SK-N-SH treated with all-trans-retinoic acid at 6 μM for 48 hours (cell line): ENCODE measurements around the gene GRM5.
"Not testable (repeated sequence)": the region's sequence is repeated elsewhere in the genome, so short reads cannot be mapped to it uniquely, and the experiment has no call there.

Source experiments
- ATAC-seq: fragments of 200-7000 bp; cut with Tn5 transposase; 3 replicates; pipeline ENCODE4 v1.9.1; 2020; ENCODE audit warnings: mild to moderate bottlenecking, moderate library complexity
- ARNTL ChIP-seq: fragments of 450-650 bp; formaldehyde crosslinking; IDR thresholded peaks from 2 replicates; pipeline ENCODE4 v1.5.0; 2020; ENCODE audit warnings: low read depth, mild to moderate bottlenecking, moderate library complexity, borderline replicate concordance
- BACH2 ChIP-seq: fragments of 250-450 bp; sonication (Bioruptor Pico); IDR thresholded peaks from 2 replicates; pipeline ENCODE4 v1.9.0; 2021; ENCODE audit warnings: mild to moderate bottlenecking, borderline replicate concordance
- CSDC2 ChIP-seq: fragments of 250-450 bp; sonication (Bioruptor Pico); IDR thresholded peaks from 2 replicates; pipeline ENCODE4 v1.5.0; 2020; ENCODE audit warnings: mild to moderate bottlenecking, moderate library complexity
- GLIS3 ChIP-seq: fragments of 250-450 bp; sonication (Bioruptor Pico); IDR thresholded peaks from 2 replicates; pipeline ENCODE4 v1.5.0; 2020; ENCODE audit warnings: mild to moderate bottlenecking, moderate library complexity
- ISL1 ChIP-seq: fragments of 250-450 bp; sonication (Bioruptor Pico); IDR thresholded peaks from 2 replicates; pipeline ENCODE4 v2.1.2; 2022; ENCODE audit warnings: mild to moderate bottlenecking, moderate library complexity
- OSR1 ChIP-seq: fragments of 250-450 bp; sonication (Bioruptor Pico); IDR thresholded peaks from 2 replicates; pipeline ENCODE4 v1.8.0; 2022; ENCODE audit warnings: moderate library complexity, mild to moderate bottlenecking, inconsistent platforms
- PPARA ChIP-seq: fragments of 250-450 bp; sonication (Bioruptor Pico); IDR thresholded peaks from 2 replicates; pipeline ENCODE4 v1.5.0; 2020; ENCODE audit warnings: mild to moderate bottlenecking, borderline replicate concordance
- RARB ChIP-seq: fragments of 250-450 bp; sonication (Bioruptor Pico); IDR thresholded peaks from 2 replicates; pipeline ENCODE4 v1.8.0; 2021; ENCODE audit warnings: mild to moderate bottlenecking, moderate library complexity
- SNAI2 ChIP-seq: fragments of 250-450 bp; sonication (Bioruptor Pico); IDR thresholded peaks from 2 replicates; pipeline ENCODE4 v1.5.0; 2020; ENCODE audit warnings: mild to moderate bottlenecking, moderate library complexity
- TCF4 ChIP-seq: fragments of 250-450 bp; sonication (Bioruptor Pico); IDR thresholded peaks from 2 replicates; pipeline ENCODE4 v1.8.0; 2021; ENCODE audit warnings: mild to moderate bottlenecking, moderate library complexity, borderline replicate concordance
- TOX ChIP-seq: fragments of 250-450 bp; sonication (Bioruptor Pico); IDR thresholded peaks from 2 replicates; pipeline ENCODE4 v1.8.0; 2021; ENCODE audit warnings: mild to moderate bottlenecking, moderate library complexity, borderline replicate concordance
- TSHZ2 ChIP-seq: fragments of 250-450 bp; sonication (Bioruptor Pico); IDR thresholded peaks from 2 replicates; pipeline ENCODE4 v1.5.0; 2020; ENCODE audit warnings: mild to moderate bottlenecking, moderate library complexity
- ZC3H10 ChIP-seq: fragments of 250-450 bp; sonication (Bioruptor Pico); IDR thresholded peaks from 2 replicates; pipeline ENCODE4 v1.5.1; 2021; ENCODE audit warnings: mild to moderate bottlenecking, moderate library complexity
- ZFP3 ChIP-seq: fragments of 250-450 bp; sonication (Bioruptor Pico); IDR thresholded peaks from 2 replicates; pipeline ENCODE4 v1.5.0; 2020; ENCODE audit warnings: mild to moderate bottlenecking, moderate library complexity
- ZNF565 ChIP-seq: fragments of 450-650 bp; formaldehyde crosslinking; conservative IDR thresholded peaks from 2 replicates; pipeline ENCODE4 v1.5.0; 2020; ENCODE audit warnings: low read depth, mild to moderate bottlenecking, moderate library complexity
- ZNF70 ChIP-seq: fragments of 450-650 bp; formaldehyde crosslinking; IDR thresholded peaks from 2 replicates; pipeline ENCODE4 v1.5.0; 2020; ENCODE audit warnings: mild to moderate bottlenecking, moderate library complexity
- ZNF8 ChIP-seq: fragments of 450-650 bp; formaldehyde crosslinking; IDR thresholded peaks from 2 replicates; pipeline ENCODE4 v1.5.0; 2020; ENCODE audit warnings: mild to moderate bottlenecking, moderate library complexity
- TF ChIP-seq, protein P1 (sequence below): fragments of 250-450 bp; sonication (Bioruptor Pico); IDR thresholded peaks from 2 replicates; pipeline ENCODE4 v1.5.1; 2021; ENCODE audit warnings: mild to moderate bottlenecking, moderate library complexity
- TF ChIP-seq, protein P2 (sequence below): fragments of 250-450 bp; sonication (Bioruptor Pico); IDR thresholded peaks from 2 replicates; pipeline ENCODE4 v1.5.1; 2020; ENCODE audit warnings: low read depth, mild to moderate bottlenecking, moderate library complexity
- TF ChIP-seq, protein P3 (sequence below): fragments of 250-450 bp; sonication (Bioruptor Pico); IDR thresholded peaks from 2 replicates; pipeline ENCODE4 v1.8.0; 2020; ENCODE audit warnings: mild to moderate bottlenecking, moderate library complexity, borderline replicate concordance

The GRM5 gene

GRCh38 chr11:89065651-89066201, at the start of gene GRM5:
TSS of gene GRM5 (minus strand) at chr11:89065982. CDS start at chr11:89047872, 18,110 bp downstream.
- not testable (repeated sequence) for ATAC-seq

DNA sequence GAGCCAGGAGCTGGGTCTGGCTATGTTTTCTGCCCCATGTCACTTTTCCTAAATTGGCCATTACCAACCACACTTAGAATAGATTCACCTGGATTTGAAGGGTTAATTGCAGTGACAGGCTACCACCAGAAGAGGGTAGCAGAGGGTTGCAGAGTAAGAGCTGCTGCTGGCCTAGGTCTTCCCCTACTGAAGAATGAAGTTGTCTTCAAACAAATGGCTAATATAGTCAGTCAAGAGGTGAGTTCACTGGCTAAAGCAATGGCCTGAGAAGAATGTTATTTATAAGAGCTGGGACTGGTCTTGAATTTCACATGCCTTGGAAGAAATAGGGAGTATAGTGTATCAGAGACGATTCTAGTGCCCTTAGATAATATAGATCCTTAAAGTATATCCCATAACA, 32.2 kb upstream of the GRM5 start:
- peak; percentile 84 for ATAC-seq

DNA sequence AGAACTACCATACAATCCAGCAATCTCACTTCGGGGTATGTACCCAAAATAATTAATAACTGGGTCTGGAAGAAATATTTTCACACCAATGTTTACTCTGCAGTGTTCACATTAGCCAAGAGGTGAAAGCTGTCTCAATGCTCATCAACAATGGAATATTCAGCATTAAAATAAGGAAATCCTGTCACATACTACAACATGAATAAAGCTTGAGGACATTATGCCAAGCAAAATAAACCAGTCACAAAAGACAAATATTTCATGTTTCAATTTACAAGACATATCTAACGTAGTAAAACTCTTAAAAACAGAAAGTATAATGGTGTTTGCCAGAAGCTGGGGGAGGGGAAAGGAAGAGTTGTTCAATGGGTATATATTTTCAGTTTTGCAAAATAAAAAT, 28.0 kb upstream of the GRM5 start:
- not testable (repeated sequence) for ATAC-seq

GRCh38 chr11:89084951-89085350, 19.2 kb upstream of the GRM5 start:
- ATAC-seq = not testable (repeated sequence)

DNA sequence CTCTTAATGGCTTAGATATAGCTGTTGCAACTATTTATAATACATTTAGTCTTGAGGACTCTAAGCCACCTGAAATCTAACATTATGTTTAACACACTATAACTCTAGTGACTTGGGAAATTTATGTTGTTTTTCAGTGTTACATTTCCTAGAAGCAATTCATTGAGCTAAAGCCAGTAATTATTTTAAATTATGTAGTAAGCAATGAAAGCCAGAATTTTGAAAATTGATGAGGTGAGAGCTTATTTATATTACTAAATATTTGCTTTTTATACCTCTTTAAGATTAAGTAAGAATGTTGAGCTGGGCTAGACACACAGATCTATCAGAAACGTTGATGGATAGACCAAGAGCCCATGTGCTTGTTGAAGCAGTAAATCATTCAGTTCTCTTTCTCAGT, 5.1 kb upstream of the GRM5 start:
- ATAC-seq = not testable (repeated sequence)

- ATAC-seq = no peak
- TF ChIP-seq TCF4 (CRISPR knock-in tag) = no peak
- no peak for TF ChIP-seq OSR1 (CRISPR knock-in tag)
- TF ChIP-seq ZC3H10 (CRISPR knock-in tag) = no peak
- TF ChIP-seq SNAI2 (CRISPR knock-in tag) = no peak
- TF ChIP-seq, protein P1, sequence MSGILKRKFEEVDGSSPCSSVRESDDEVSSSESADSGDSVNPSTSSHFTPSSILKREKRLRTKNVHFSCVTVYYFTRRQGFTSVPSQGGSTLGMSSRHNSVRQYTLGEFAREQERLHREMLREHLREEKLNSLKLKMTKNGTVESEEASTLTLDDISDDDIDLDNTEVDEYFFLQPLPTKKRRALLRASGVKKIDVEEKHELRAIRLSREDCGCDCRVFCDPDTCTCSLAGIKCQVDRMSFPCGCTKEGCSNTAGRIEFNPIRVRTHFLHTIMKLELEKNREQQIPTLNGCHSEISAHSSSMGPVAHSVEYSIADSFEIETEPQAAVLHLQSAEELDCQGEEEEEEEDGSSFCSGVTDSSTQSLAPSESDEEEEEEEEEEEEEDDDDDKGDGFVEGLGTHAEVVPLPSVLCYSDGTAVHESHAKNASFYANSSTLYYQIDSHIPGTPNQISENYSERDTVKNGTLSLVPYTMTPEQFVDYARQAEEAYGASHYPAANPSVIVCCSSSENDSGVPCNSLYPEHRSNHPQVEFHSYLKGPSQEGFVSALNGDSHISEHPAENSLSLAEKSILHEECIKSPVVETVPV (CRISPR knock-in tag) = no peak
- TF ChIP-seq ZNF565 (CRISPR knock-in tag) = no peak
- no peak for TF ChIP-seq PPARA
- no peak for TF ChIP-seq TOX (CRISPR knock-in tag)
- no peak for TF ChIP-seq GLIS3 (CRISPR knock-in tag)
- TF ChIP-seq ZNF8 = no peak
- no peak for TF ChIP-seq ARNTL (CRISPR knock-in tag)
- TF ChIP-seq, all 23 proteins: peak for 0
Measured at GRCh38 chr11:89067264-89067663, 1.5 kb upstream of the GRM5 start.

DNA sequence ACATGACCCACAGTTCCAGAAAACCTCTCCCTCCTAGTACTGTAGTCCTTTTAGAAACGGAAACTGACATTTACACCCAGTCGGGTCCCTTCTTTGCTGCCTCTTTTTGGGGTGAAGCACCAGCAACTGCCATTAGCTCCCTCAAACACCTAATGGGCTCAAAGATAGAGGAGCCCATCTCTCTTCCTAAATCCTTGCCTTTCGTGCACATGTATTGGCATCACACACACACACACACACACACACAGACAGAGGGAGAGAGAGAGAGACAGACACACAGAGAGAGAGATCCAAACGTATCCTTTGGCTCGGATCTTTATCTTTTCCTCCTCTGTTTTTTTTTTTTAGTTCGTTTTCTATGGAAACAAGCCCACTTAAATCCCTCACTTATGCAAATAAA, 716 bp downstream of the GRM5 start:
- ATAC-seq = no peak

More for the DNA sequence above, 716 bp downstream of the GRM5 start:
- TF ChIP-seq ZC3H10 (CRISPR knock-in tag) (no peak), PPARA (no peak), TOX (CRISPR knock-in tag) (no peak), RARB (CRISPR knock-in tag) (no peak), BACH2 (CRISPR knock-in tag) (no peak), ISL1 (CRISPR knock-in tag) (no peak), GLIS3 (CRISPR knock-in tag) (no peak), ZNF8 (no peak), CSDC2 (CRISPR knock-in tag) (no peak), TCF4 (CRISPR knock-in tag) (no peak), ZNF565 (CRISPR knock-in tag) (no peak), ZNF70 (CRISPR knock-in tag) (no peak), OSR1 (CRISPR knock-in tag) (no peak), ZFP3 (CRISPR knock-in tag) (no peak), TSHZ2 (CRISPR knock-in tag) (no peak)
- TF ChIP-seq, protein P1 (CRISPR knock-in tag) = no peak
- TF ChIP-seq, protein P2, sequence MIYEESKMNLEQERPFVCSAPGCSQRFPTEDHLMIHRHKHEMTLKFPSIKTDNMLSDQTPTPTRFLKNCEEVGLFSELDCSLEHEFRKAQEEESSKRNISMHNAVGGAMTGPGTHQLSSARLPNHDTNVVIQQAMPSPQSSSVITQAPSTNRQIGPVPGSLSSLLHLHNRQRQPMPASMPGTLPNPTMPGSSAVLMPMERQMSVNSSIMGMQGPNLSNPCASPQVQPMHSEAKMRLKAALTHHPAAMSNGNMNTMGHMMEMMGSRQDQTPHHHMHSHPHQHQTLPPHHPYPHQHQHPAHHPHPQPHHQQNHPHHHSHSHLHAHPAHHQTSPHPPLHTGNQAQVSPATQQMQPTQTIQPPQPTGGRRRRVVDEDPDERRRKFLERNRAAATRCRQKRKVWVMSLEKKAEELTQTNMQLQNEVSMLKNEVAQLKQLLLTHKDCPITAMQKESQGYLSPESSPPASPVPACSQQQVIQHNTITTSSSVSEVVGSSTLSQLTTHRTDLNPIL = no peak
- TF ChIP-seq, protein P3, sequence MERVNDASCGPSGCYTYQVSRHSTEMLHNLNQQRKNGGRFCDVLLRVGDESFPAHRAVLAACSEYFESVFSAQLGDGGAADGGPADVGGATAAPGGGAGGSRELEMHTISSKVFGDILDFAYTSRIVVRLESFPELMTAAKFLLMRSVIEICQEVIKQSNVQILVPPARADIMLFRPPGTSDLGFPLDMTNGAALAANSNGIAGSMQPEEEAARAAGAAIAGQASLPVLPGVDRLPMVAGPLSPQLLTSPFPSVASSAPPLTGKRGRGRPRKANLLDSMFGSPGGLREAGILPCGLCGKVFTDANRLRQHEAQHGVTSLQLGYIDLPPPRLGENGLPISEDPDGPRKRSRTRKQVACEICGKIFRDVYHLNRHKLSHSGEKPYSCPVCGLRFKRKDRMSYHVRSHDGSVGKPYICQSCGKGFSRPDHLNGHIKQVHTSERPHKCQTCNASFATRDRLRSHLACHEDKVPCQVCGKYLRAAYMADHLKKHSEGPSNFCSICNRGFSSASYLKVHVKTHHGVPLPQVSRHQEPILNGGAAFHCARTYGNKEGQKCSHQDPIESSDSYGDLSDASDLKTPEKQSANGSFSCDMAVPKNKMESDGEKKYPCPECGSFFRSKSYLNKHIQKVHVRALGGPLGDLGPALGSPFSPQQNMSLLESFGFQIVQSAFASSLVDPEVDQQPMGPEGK (CRISPR knock-in tag) = no peak
- TF ChIP-seq, all 23 proteins: peak for 0
